Fibroblast of lung (primary cell): ENCODE measurements around the gene TANC1. TPM values are rescaled to one million over a fixed set of nuclear protein-coding genes. Genes with fewer than 3 reads are reported as not detected.
A peak's percentile ranks its signal among the peaks of the same experiment; 100 is the strongest.

Source experiments
- DNase-seq, 2 donors: peaks; one replicate each; pipeline versions ENCODE4 v3.0.0 to v3.0.0-alpha.2; 2010; ENCODE audit warnings: low read depth in 2 of 2
- H2AFZ ChIP-seq: 2 replicates; pipeline ENCODE4 v1.5.1; 2012; ENCODE audit warnings: low read length, control low read depth, inconsistent platforms
- H3K27ac ChIP-seq: 2 replicates; pipeline ENCODE4 v1.5.1; 2011; ENCODE audit warnings: low read length, control low read depth; ENCODE audit not compliant: insufficient read depth
- H3K27me3 ChIP-seq: 2 replicates; pipeline ENCODE4 v1.5.1; 2011; ENCODE audit warnings: mild to moderate bottlenecking, low read length; ENCODE audit not compliant: control insufficient read depth, insufficient read depth
- H3K36me3 ChIP-seq: 2 replicates; pipeline ENCODE4 v1.5.1; 2011; ENCODE audit warnings: low read length; ENCODE audit not compliant: control insufficient read depth, insufficient read depth
- H3K4me1 ChIP-seq: 2 replicates; pipeline ENCODE4 v1.5.1; 2011; ENCODE audit warnings: low read length; ENCODE audit not compliant: control insufficient read depth, insufficient read depth; ENCODE audit errors: extremely low read depth
- H3K4me2 ChIP-seq: 2 replicates; pipeline ENCODE4 v1.5.1; 2011; ENCODE audit warnings: low read length, control low read depth; ENCODE audit not compliant: insufficient read depth; ENCODE audit errors: extremely low read depth
- H3K4me3 ChIP-seq, 4 experiments: fragments of 200-600 bp in 1 of 4; sonication (generic) in 1 of 4; replicated peaks in 1 of 4; 2 replicates each; pipeline ENCODE4 v1.5.1; 2011 to 2016; ENCODE audit warnings: low read length in 4 of 4, low read depth in 3 of 4, mild to moderate bottlenecking in 3 of 4, control low read depth in 2 of 4, inconsistent platforms in 1 of 4, mixed read lengths in 1 of 4; ENCODE audit not compliant: insufficient read depth in 1 of 4; ENCODE audit errors: control extremely low read depth in 1 of 4
- H3K79me2 ChIP-seq: 2 replicates; pipeline ENCODE4 v1.5.1; 2012; ENCODE audit warnings: mild to moderate bottlenecking, low read length, inconsistent platforms; ENCODE audit not compliant: control insufficient read depth, insufficient read depth
- H3K9ac ChIP-seq: 2 replicates; pipeline ENCODE4 v1.5.1; 2011; ENCODE audit warnings: mild to moderate bottlenecking, low read length, control low read depth; ENCODE audit not compliant: insufficient read depth
- H3K9me3 ChIP-seq: 2 replicates; pipeline ENCODE4 v1.5.1; 2012; ENCODE audit warnings: low read depth, low read length; ENCODE audit not compliant: control insufficient read depth, insufficient read depth
- H4K20me1 ChIP-seq: 2 replicates; pipeline ENCODE4 v1.5.1; 2011; ENCODE audit warnings: low read length; ENCODE audit not compliant: control insufficient read depth, insufficient read depth; ENCODE audit errors: extremely low read depth
- EZH2 ChIP-seq: IDR thresholded peaks from 2 replicates; pipeline ENCODE4 v1.5.1; 2012; ENCODE audit warnings: low read length, control low read depth, mild to moderate bottlenecking; ENCODE audit errors: missing control alignments
- polyA plus RNA-seq, 2 donors: library from polyadenylated mRNA; depleted of rRNA in 1 of 2; stranded (reverse) in 1 of 2; unstranded in 1 of 2; fragments of >200 nt; gene quantifications; 2 replicates each; pipeline ENCODE4 v1.2.1, GENCODE V29; 2011 to 2012; ENCODE audit warnings: missing spikeins in 1 of 2
- total RNA-seq: library from RNA; depleted of rRNA; stranded (reverse); fragments of >200 nt; gene quantifications from 2 replicates; pipeline ENCODE4 v1.2.1, GENCODE V29; 2014
- TF ChIP-seq, protein P1 (sequence below), 2 donors: IDR thresholded peaks in 1 of 2; conservative IDR thresholded peaks in 1 of 2; 1 replicate in 1 of 2; 2 replicates in 1 of 2; pipeline ENCODE4 v1.5.1; 2011 to 2012; ENCODE audit warnings: low read length in 2 of 2, control low read depth in 1 of 2, inconsistent platforms in 1 of 2, low read depth in 1 of 2, mild to moderate bottlenecking in 1 of 2

Gene TANC1
- total and polyA plus RNA-seq, 2 donors (not counting 1 experiment from before 2014, with no cell fraction given): 32.7 to 41.9 TPM

DNA sequence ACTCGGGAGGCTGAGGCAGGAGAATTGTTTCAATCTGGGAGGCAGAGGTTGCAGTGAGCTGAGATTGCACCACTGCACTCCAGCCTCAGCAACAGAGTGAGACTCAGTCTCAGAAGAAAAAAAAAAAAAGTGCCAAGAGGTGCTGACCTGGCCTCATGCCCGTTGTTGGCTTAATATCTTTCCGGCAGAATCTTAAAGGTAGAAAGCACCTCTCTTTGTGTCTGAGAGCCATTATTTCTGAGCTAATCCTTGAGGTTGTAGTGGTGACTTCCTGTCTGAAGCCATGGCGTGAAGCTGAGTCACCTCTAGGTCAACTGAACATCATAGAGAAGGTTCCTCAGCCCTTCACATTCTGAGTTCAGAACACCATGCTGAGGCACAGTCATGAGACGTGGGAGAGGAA lies 257.6 kb downstream of the TANC1 start:
- no peak overlapping the region for H3K27ac ChIP-seq
- peaks cover 7% of the 10 kb centered on the region for H3K36me3 ChIP-seq
- TF ChIP-seq, protein P1, sequence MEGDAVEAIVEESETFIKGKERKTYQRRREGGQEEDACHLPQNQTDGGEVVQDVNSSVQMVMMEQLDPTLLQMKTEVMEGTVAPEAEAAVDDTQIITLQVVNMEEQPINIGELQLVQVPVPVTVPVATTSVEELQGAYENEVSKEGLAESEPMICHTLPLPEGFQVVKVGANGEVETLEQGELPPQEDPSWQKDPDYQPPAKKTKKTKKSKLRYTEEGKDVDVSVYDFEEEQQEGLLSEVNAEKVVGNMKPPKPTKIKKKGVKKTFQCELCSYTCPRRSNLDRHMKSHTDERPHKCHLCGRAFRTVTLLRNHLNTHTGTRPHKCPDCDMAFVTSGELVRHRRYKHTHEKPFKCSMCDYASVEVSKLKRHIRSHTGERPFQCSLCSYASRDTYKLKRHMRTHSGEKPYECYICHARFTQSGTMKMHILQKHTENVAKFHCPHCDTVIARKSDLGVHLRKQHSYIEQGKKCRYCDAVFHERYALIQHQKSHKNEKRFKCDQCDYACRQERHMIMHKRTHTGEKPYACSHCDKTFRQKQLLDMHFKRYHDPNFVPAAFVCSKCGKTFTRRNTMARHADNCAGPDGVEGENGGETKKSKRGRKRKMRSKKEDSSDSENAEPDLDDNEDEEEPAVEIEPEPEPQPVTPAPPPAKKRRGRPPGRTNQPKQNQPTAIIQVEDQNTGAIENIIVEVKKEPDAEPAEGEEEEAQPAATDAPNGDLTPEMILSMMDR (conservative IDR thresholded peaks at IDR 0.05 in 1 of 2, IDR thresholded peaks at IDR 0.05 in 1 of 2; ENCODE audit: low read depth in 1 of 2, low read length in 2 of 2): no peak
- no peak for TF ChIP-seq EZH2

DNA sequence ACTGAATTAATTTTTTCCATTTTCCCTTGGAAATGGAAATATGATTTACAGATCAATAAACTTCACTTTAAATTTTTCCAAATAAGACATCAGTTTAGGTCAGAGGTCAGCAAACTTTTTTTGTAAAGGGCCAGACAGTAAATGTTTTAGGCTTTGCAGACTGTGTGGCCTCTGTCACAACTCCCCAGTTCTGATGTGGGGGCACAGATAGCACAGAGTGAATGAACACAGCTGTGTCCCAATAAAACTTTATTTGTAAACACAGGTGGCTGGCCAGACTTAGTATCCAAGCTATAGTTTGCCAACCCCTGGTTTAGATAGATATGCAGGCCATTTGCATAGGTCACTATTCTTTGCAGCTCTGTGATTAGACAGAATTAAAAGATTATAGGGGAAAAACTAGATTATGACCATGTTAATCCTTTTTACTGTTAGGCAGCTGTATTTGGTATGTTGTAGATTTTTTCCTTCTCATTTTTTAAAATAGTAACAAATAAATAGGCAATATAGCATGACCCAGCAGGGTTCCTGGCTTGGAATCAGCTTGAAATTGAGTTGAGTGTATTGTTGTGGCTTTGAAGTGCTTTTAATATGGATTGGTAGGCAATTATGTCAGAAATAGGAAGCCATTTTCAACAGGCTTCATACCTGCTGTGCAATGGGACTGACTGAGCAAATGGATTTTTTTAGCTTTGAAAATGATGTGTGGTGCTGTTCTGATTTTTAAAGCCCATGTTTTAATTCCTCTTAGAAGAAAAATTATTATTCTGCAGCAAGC lies 258.4 kb downstream of the TANC1 start:
- Histone ChIP-seq H3K36me3 (peaks cover 7% of the 10 kb centered on the region), H3K27ac (no peak overlapping the region), H3K4me3 (no peak overlapping the region), H2AFZ (no peak overlapping the region), H3K9me3 (no peaks in the 10 kb centered on the region), H3K4me2 (no peak overlapping the region), H3K4me1 (no peaks in the 10 kb centered on the region), H4K20me1 (no peaks in the 10 kb centered on the region), H3K9ac (no peak overlapping the region), H3K79me2 (no peaks in the 10 kb centered on the region), H3K27me3 (no peaks in the 10 kb centered on the region)
- TF ChIP-seq, protein P1 (conservative IDR thresholded peaks at IDR 0.05 in 1 of 2, IDR thresholded peaks at IDR 0.05 in 1 of 2; ENCODE audit: low read depth in 1 of 2, low read length in 2 of 2): no peak
- TF ChIP-seq EZH2: no peak
- DNase-seq: no peak

More for the DNA sequence above, 257.6 kb downstream of the TANC1 start:
- Histone ChIP-seq H3K9me3 (no peaks in the 10 kb centered on the region), H2AFZ (no peak overlapping the region), H3K4me3 (no peak overlapping the region), H3K4me2 (no peak overlapping the region), H3K4me1 (no peaks in the 10 kb centered on the region), H4K20me1 (no peaks in the 10 kb centered on the region), H3K79me2 (no peaks in the 10 kb centered on the region), H3K9ac (no peak overlapping the region), H3K27me3 (no peaks in the 10 kb centered on the region)
- peak; percentile 38 to 69 for DNase-seq

DNA sequence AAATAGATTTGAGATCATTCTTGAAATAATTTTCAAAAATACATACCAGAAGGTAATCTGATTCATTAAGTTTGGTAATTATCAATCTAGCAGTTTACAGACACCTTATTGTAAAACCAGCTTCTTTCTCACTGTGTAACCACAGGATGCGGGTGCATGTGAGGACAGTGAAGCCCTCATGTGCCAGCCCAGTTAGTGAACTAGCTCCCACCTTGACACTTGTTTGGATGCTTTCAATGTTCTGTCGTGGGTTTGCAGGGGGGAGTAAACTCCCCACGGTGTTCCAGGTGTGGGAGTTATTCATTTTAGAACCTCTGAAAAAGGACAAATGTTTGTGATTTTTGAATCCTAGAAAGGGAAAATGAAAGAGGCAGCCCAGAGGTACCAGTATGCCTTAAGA lies 259.0 kb downstream of the TANC1 start:
- Histone ChIP-seq H4K20me1 (no peaks in the 10 kb centered on the region), H3K9ac (no peak overlapping the region), H3K4me3 (no peak overlapping the region), H3K27ac (no peak overlapping the region), H2AFZ (no peak overlapping the region), H3K9me3 (no peaks in the 10 kb centered on the region), H3K27me3 (no peaks in the 10 kb centered on the region), H3K4me2 (no peak overlapping the region), H3K4me1 (no peaks in the 10 kb centered on the region), H3K36me3 (peaks cover 6% of the 10 kb centered on the region), H3K79me2 (no peaks in the 10 kb centered on the region)
- TF ChIP-seq EZH2: no peak
- TF ChIP-seq, protein P1 (conservative IDR thresholded peaks at IDR 0.05 in 1 of 2, IDR thresholded peaks at IDR 0.05 in 1 of 2; ENCODE audit: low read depth in 1 of 2, low read length in 2 of 2): no peak
- no peak for DNase-seq
